ENCODE data around the gene RTCA. TPM values are rescaled to one million over a fixed set of nuclear protein-coding genes. Genes with fewer than 3 reads are reported as not detected.
"Not testable (repeated sequence)": the region's sequence is repeated elsewhere in the genome, so short reads cannot be mapped to it uniquely, and the experiment has no call there.

The RTCA gene
- polyA plus RNA-seq, 1 experiment = 28.6 TPM

DNA sequence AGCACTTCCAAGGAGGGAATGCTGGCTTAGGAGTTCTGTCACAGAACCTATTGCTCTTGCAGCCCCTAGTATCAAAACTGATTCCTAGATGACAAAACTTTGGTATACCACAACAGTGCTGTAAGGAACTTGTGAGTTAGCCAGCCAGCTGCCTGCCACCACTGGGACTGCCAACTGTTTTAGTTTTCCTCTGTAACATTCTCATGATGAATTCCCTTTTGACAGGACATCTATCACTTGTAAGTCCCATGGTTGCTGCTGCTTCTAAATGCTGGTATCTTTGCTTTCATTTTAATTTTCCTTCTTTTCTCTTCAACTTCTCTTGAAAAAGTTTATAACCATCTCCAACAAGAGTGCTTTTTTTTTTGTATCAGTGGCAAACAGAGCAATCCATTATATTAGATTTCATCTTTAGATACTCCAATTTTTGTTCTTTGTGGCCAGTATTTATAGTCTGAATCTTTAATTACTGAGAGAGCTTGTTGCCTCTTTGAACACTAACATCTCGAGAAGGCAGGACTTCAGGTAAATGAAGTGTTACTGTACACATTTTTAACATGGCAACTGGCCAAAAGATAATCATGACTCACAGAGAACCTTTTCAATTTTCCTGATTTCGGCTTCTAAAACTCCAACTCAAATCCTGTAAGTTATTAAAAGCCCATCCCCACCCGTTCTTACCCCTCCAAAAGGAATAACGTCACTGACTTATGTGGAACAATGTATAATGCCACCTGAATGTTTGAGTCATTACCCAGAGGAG, 36.2 kb upstream of the RTCA start:
- TF ChIP-seq, protein P1, sequence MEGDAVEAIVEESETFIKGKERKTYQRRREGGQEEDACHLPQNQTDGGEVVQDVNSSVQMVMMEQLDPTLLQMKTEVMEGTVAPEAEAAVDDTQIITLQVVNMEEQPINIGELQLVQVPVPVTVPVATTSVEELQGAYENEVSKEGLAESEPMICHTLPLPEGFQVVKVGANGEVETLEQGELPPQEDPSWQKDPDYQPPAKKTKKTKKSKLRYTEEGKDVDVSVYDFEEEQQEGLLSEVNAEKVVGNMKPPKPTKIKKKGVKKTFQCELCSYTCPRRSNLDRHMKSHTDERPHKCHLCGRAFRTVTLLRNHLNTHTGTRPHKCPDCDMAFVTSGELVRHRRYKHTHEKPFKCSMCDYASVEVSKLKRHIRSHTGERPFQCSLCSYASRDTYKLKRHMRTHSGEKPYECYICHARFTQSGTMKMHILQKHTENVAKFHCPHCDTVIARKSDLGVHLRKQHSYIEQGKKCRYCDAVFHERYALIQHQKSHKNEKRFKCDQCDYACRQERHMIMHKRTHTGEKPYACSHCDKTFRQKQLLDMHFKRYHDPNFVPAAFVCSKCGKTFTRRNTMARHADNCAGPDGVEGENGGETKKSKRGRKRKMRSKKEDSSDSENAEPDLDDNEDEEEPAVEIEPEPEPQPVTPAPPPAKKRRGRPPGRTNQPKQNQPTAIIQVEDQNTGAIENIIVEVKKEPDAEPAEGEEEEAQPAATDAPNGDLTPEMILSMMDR (IDR thresholded peaks at IDR 0.05; ENCODE audit: insufficient read depth, low read depth, low read length) = no peak
- Histone ChIP-seq H3K27me3 (ENCODE audit: control insufficient read depth, insufficient read depth, low read length) (no peaks in the 10 kb centered on the region), H3K4me3 (ENCODE audit: low read depth, low read length) (no peak overlapping the region), H3K36me3 (ENCODE audit: control insufficient read depth, insufficient read depth, low read length) (no peaks in the 10 kb centered on the region)
- ChIA-PET CTCF (no interaction called here), POLR2A (no interaction called here)
- DNase-seq (ENCODE audit: low read depth) = no peak

DNA sequence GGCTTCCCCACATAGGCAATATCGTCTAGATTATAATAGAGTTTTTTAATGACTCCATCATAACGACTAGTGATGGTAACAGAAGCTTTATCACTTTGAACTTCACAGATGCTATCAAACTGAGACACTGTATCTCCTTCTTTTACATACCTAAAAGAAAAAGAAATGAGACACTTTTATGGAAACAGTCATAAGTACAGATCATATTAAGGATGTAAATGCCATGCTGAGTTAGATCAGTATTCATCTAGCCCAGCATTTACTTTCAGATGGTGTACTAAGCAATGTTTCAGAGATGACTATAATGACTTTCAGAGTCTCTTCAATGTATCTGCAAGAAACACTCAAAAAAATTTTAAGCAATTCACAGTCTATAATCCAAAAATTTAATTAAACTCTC, 35.3 kb upstream of the RTCA start:
- H3K27me3 ChIP-seq (ENCODE audit: control insufficient read depth, insufficient read depth, low read length) = no peaks in the 10 kb centered on the region
- no peak overlapping the region for H3K4me3 ChIP-seq (ENCODE audit: low read depth, low read length)
- TF ChIP-seq, protein P1 (IDR thresholded peaks at IDR 0.05; ENCODE audit: insufficient read depth, low read depth, low read length) = no peak
- ChIA-PET CTCF (no interaction called here), POLR2A (no interaction called here)
- no peaks in the 10 kb centered on the region for H3K36me3 ChIP-seq (ENCODE audit: control insufficient read depth, insufficient read depth, low read length)
- no peak for DNase-seq (ENCODE audit: low read depth)

DNA sequence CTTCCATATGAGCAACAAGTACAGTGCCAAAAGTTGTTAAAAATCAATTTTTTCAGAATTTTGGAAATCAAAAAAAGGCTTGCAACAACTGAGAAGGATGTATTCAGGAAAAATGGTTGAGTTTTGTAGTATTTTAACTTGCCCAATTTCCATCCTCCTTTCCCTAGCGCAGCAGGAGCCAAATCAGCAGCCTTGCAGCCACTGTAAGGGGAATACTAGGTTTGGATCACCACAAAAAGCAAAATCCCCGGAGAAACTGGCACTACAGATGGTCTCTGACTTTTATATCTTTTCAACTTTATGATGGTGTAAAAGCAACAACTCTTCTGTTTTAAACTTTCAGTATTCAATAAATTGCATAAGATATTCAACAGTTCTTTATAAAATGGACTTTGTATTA, 34.3 kb upstream of the RTCA start:
- ChIA-PET POLR2A (no interaction called here), CTCF (no interaction called here)
- no peak for DNase-seq (ENCODE audit: low read depth)
- H3K4me3 ChIP-seq (ENCODE audit: low read depth, low read length) = no peak overlapping the region
- H3K27me3 ChIP-seq (ENCODE audit: control insufficient read depth, insufficient read depth, low read length) = no peaks in the 10 kb centered on the region
- H3K36me3 ChIP-seq (ENCODE audit: control insufficient read depth, insufficient read depth, low read length) = no peaks in the 10 kb centered on the region
- TF ChIP-seq, protein P1 (IDR thresholded peaks at IDR 0.05; ENCODE audit: insufficient read depth, low read depth, low read length) = no peak

DNA sequence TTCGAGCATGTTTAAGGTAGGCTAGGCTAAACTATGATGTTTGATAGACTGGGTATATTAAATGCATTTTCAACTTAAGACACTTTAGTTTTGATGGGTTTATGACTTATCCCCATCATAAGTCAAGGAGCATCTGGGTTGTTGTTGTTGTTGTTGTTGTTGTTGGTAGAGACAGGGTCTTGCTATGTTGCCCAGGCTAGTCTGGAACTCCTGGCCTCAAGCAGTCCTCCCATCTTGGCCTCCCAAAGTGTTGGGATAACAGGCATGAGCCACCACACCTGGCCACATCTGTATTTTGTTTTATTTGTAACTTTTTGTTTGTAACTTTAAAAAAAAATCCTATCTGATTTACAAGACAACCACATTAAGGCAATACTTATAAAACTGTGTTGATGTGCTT, 33.9 kb upstream of the RTCA start:
- TF ChIP-seq, protein P1 (IDR thresholded peaks at IDR 0.05; ENCODE audit: insufficient read depth, low read depth, low read length) = no peak
- DNase-seq (ENCODE audit: low read depth) = no peak
- CTCF ChIA-PET = no interaction called here
- Histone ChIP-seq H3K36me3 (ENCODE audit: control insufficient read depth, insufficient read depth, low read length) (no peaks in the 10 kb centered on the region), H3K4me3 (ENCODE audit: low read depth, low read length) (no peak overlapping the region), H3K27me3 (ENCODE audit: control insufficient read depth, insufficient read depth, low read length) (no peaks in the 10 kb centered on the region)
- POLR2A ChIA-PET = no interaction called here

DNA sequence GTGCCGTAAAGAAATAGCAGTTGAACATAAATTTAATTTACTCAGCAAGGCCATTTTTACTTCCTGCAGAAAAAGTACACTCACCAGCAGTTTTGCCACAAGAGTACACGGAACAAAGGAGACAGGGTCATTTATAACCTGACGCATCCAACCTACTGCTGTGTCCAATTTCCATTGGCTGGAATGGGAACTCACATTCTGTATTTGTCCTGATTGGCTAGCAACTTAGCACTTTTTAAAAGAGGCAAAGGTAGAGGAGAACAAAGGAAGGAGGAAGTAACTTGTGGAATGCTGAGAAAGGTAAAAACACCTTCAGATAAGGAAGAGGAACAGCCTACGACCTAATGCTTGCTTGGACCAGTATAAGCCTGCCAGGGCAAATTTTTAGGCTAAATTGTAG, 32.5 kb upstream of the RTCA start:
- H3K36me3 ChIP-seq (ENCODE audit: control insufficient read depth, insufficient read depth, low read length); DNase-seq (ENCODE audit: low read depth); H3K4me3 ChIP-seq (ENCODE audit: low read depth, low read length); H3K27me3 ChIP-seq (ENCODE audit: control insufficient read depth, insufficient read depth, low read length); POLR2A ChIA-PET: not testable (repeated sequence)
- CTCF ChIA-PET = interaction anchor here (0.6 kb wide), 1 partner anchor 16 kb away, joined by 4 read pairs; the partner anchor contains the start of gene DBT

DNA sequence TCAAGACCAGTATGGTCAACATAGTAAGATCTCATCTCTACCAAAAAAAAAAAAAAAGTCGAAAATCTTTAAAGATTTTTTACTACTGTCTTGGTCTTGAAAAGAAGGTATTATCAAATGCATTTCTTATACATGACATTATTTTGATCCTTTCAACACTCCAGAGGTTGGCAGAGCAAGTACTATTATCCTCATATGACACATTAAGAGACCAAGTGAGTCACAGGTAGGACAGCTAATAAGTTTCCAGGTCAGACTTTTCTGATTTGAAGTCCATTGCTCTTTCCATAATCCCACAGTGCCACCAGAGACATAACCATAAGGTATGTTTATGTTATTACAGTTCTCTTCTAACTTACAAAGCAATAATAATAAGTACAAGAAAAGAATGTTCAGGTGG, 31.6 kb upstream of the RTCA start:
- ChIA-PET CTCF (no interaction called here), POLR2A (no interaction called here)
- TF ChIP-seq, protein P1 (IDR thresholded peaks at IDR 0.05; ENCODE audit: insufficient read depth, low read depth, low read length) = no peak
- Histone ChIP-seq H3K36me3 (ENCODE audit: control insufficient read depth, insufficient read depth, low read length) (peaks cover 1% of the 10 kb centered on the region; the same call in 1 of the 2 replicates), H3K4me3 (ENCODE audit: low read depth, low read length) (no peak overlapping the region), H3K27me3 (ENCODE audit: control insufficient read depth, insufficient read depth, low read length) (no peaks in the 10 kb centered on the region)
- DNase-seq (ENCODE audit: low read depth) = no peak

Measured in BJ (cell line).